ENCODE measurements around the gene DRC1. TPM values are rescaled to one million over a fixed set of nuclear protein-coding genes. Genes with fewer than 3 reads are reported as not detected.

DRC1 gene
- total and polyA plus RNA-seq, 2 donors (not counting 1 experiment from before 2014, with no cell fraction given) = under 0.01 to 0.10 TPM

- H3K9ac ChIP-seq (ENCODE audit: insufficient read depth, low read length) = no peak overlapping the region
- DNase-seq (ENCODE audit: low read depth in 2 of 2) = no peak
- H4K20me1 ChIP-seq (ENCODE audit: control insufficient read depth, extremely low read depth, insufficient read depth, low read length) = no peaks in the 10 kb centered on the region
- no peak overlapping the region for H2AFZ ChIP-seq (ENCODE audit: low read length)
- no peak overlapping the region for H3K4me3 ChIP-seq (replicated peaks in 1 of 4; ENCODE audit: control extremely low read depth in 1 of 4, insufficient read depth in 1 of 4, low read depth in 3 of 4, low read length in 4 of 4)
- H3K9me3 ChIP-seq (ENCODE audit: control insufficient read depth, insufficient read depth, low read depth, low read length) = no peaks in the 10 kb centered on the region
- TF ChIP-seq CTCF (conservative IDR thresholded peaks at IDR 0.05 in 1 of 2, IDR thresholded peaks at IDR 0.05 in 1 of 2; ENCODE audit: low read depth in 1 of 2, low read length in 2 of 2) = no peak
- no peak for TF ChIP-seq EZH2 (IDR thresholded peaks at IDR 0.05; ENCODE audit: low read length, missing control alignments)
- H3K4me2 ChIP-seq (ENCODE audit: extremely low read depth, insufficient read depth, low read length) = no peak overlapping the region
- no peaks in the 10 kb centered on the region for H3K79me2 ChIP-seq (ENCODE audit: control insufficient read depth, insufficient read depth, low read length)
- H3K27ac ChIP-seq (ENCODE audit: insufficient read depth, low read length) = no peak overlapping the region
- H3K4me1 ChIP-seq (ENCODE audit: control insufficient read depth, extremely low read depth, insufficient read depth, low read length) = no peaks in the 10 kb centered on the region
- peaks cover 2% of the 10 kb centered on the region for H3K27me3 ChIP-seq (ENCODE audit: control insufficient read depth, insufficient read depth, low read length)
- no peaks in the 10 kb centered on the region for H3K36me3 ChIP-seq (ENCODE audit: control insufficient read depth, insufficient read depth, low read length)
Measured at GRCh38 chr2:26422947-26423629, 21.4 kb downstream of the DRC1 start.

GRCh38 chr2:26423750-26424149, 22.0 kb downstream of the DRC1 start:
- no peak for DNase-seq (ENCODE audit: low read depth in 2 of 2)
- Histone ChIP-seq H3K27me3 (ENCODE audit: control insufficient read depth, insufficient read depth, low read length) (peaks cover 2% of the 10 kb centered on the region), H3K4me2 (ENCODE audit: extremely low read depth, insufficient read depth, low read length) (no peak overlapping the region), H3K79me2 (ENCODE audit: control insufficient read depth, insufficient read depth, low read length) (no peaks in the 10 kb centered on the region), H3K27ac (ENCODE audit: insufficient read depth, low read length) (no peak overlapping the region), H3K4me1 (ENCODE audit: control insufficient read depth, extremely low read depth, insufficient read depth, low read length) (no peaks in the 10 kb centered on the region), H3K9ac (ENCODE audit: insufficient read depth, low read length) (no peak overlapping the region), H4K20me1 (ENCODE audit: control insufficient read depth, extremely low read depth, insufficient read depth, low read length) (no peaks in the 10 kb centered on the region), H2AFZ (ENCODE audit: low read length) (no peak overlapping the region), H3K9me3 (ENCODE audit: control insufficient read depth, insufficient read depth, low read depth, low read length) (no peaks in the 10 kb centered on the region), H3K4me3 (replicated peaks in 1 of 4; ENCODE audit: control extremely low read depth in 1 of 4, insufficient read depth in 1 of 4, low read depth in 3 of 4, low read length in 4 of 4) (no peak overlapping the region), H3K36me3 (ENCODE audit: control insufficient read depth, insufficient read depth, low read length) (no peaks in the 10 kb centered on the region)
- no peak for TF ChIP-seq EZH2 (IDR thresholded peaks at IDR 0.05; ENCODE audit: low read length, missing control alignments)
- no peak for TF ChIP-seq CTCF (conservative IDR thresholded peaks at IDR 0.05 in 1 of 2, IDR thresholded peaks at IDR 0.05 in 1 of 2; ENCODE audit: low read depth in 1 of 2, low read length in 2 of 2)

GRCh38 chr2:26424221-26424620, 22.5 kb downstream of the DRC1 start:
- H3K79me2 ChIP-seq (ENCODE audit: control insufficient read depth, insufficient read depth, low read length) = no peaks in the 10 kb centered on the region
- TF ChIP-seq CTCF (conservative IDR thresholded peaks at IDR 0.05 in 1 of 2, IDR thresholded peaks at IDR 0.05 in 1 of 2; ENCODE audit: low read depth in 1 of 2, low read length in 2 of 2) (no peak), EZH2 (IDR thresholded peaks at IDR 0.05; ENCODE audit: low read length, missing control alignments) (no peak)
- no peak overlapping the region for H3K4me3 ChIP-seq (replicated peaks in 1 of 4; ENCODE audit: control extremely low read depth in 1 of 4, insufficient read depth in 1 of 4, low read depth in 3 of 4, low read length in 4 of 4)
- no peaks in the 10 kb centered on the region for H3K4me1 ChIP-seq (ENCODE audit: control insufficient read depth, extremely low read depth, insufficient read depth, low read length)
- H3K27ac ChIP-seq (ENCODE audit: insufficient read depth, low read length) = no peak overlapping the region
- H3K27me3 ChIP-seq (ENCODE audit: control insufficient read depth, insufficient read depth, low read length) = peaks cover 2% of the 10 kb centered on the region
- DNase-seq (ENCODE audit: low read depth in 2 of 2) = no peak
- no peaks in the 10 kb centered on the region for H3K36me3 ChIP-seq (ENCODE audit: control insufficient read depth, insufficient read depth, low read length)
- no peaks in the 10 kb centered on the region for H3K9me3 ChIP-seq (ENCODE audit: control insufficient read depth, insufficient read depth, low read depth, low read length)
- H3K9ac ChIP-seq (ENCODE audit: insufficient read depth, low read length) = no peak overlapping the region
- H4K20me1 ChIP-seq (ENCODE audit: control insufficient read depth, extremely low read depth, insufficient read depth, low read length) = no peaks in the 10 kb centered on the region
- H3K4me2 ChIP-seq (ENCODE audit: extremely low read depth, insufficient read depth, low read length) = no peak overlapping the region
- H2AFZ ChIP-seq (ENCODE audit: low read length) = no peak overlapping the region
